Endothelial cell of umbilical vein (primary cell): ENCODE data around the gene CASP2. TPM values are rescaled to one million over a fixed set of nuclear protein-coding genes. Genes with fewer than 3 reads are reported as not detected.
A peak's percentile ranks its signal among the peaks of the same experiment; 100 is the strongest.

Experiments used
- BruUV-seq: library from RNA; stranded (reverse); fragments of 400-500 nt; replicated peaks from 2 replicates; lab custom pipeline; 2021; lab: Mats Ljungman, UMichigan
- CTCF ChIA-PET: fragments of 300-600, 350-600 bp; sonication (Branson Sonifier 250); formaldehyde crosslinking; loops from one replicate; lab custom pipeline; 2021; ENCODE audit warnings: antibody characterized with exemption, inconsistent platforms; lab: Charles Lee
- POLR2A ChIA-PET: fragments of 300-600, 350-600 bp; sonication (Branson Sonifier 250); formaldehyde crosslinking; loops from one replicate; lab custom pipeline; 2021; ENCODE audit warnings: antibody characterized with exemption, inconsistent platforms; lab: Charles Lee
- DNase-seq: peaks from one replicate; pipeline ENCODE4 v3.0.0-alpha.2; 2011; ENCODE audit warnings: low read depth, low spot score
- FAIRE-seq: peaks from 2 replicates; lab custom pipeline; 2011; peaks lifted over from hg19 to GRCh38; lab: Jason Lieb, UNC
- H2AFZ ChIP-seq: 2 replicates; pipeline ENCODE4 v1.6.0; 2012; ENCODE audit warnings: low read depth, low read length, control low read depth, inconsistent platforms
- H3K27ac ChIP-seq: 2 replicates; pipeline ENCODE4 v1.5.1; 2011; ENCODE audit warnings: low read depth, mild to moderate bottlenecking, control low read depth, low read length, moderate library complexity; ENCODE audit not compliant: insufficient read depth
- H3K27me3 ChIP-seq, 2 experiments: 2 replicates each; pipeline versions ENCODE4 v1.6.0 to v1.6.1; 2011; ENCODE audit warnings: low read length in 2 of 2, mixed read lengths in 1 of 2; ENCODE audit not compliant: control insufficient read depth in 2 of 2, insufficient read depth in 2 of 2
- H3K36me3 ChIP-seq, 2 experiments: 2 replicates in 1 of 2; 3 replicates in 1 of 2; pipeline ENCODE4 v1.5.1; 2011; ENCODE audit warnings: low read length in 2 of 2, mild to moderate bottlenecking in 1 of 2, moderate library complexity in 1 of 2; ENCODE audit not compliant: control insufficient read depth in 2 of 2, insufficient read depth in 2 of 2; ENCODE audit errors: extremely low read depth in 1 of 2
- H3K4me1 ChIP-seq: 3 replicates; pipeline ENCODE4 v1.5.1; 2011; ENCODE audit warnings: mild to moderate bottlenecking, low read length; ENCODE audit not compliant: control insufficient read depth, insufficient read depth; ENCODE audit errors: extremely low read depth
- H3K4me2 ChIP-seq: 2 replicates; pipeline ENCODE4 v1.6.1; 2011; ENCODE audit warnings: low read length, control low read depth, mixed read lengths; ENCODE audit not compliant: insufficient read depth
- H3K4me3 ChIP-seq, 3 experiments: fragments of 200-600 bp in 1 of 3; sonication (generic), shearing (Covaris generic) in 1 of 3; replicated peaks in 1 of 3; 2 replicates each; pipeline ENCODE4 v1.5.1; 2011 to 2016; ENCODE audit warnings: control low read depth in 3 of 3, low read length in 3 of 3, mild to moderate bottlenecking in 2 of 3, inconsistent platforms in 1 of 3, low read depth in 1 of 3, moderate library complexity in 1 of 3; ENCODE audit not compliant: insufficient read depth in 1 of 3
- H3K79me2 ChIP-seq: 2 replicates; pipeline ENCODE4 v1.6.0; 2012; ENCODE audit warnings: low read length, inconsistent platforms; ENCODE audit not compliant: control insufficient read depth, insufficient read depth
- H3K9ac ChIP-seq: replicated peaks from 2 replicates; pipeline ENCODE3; 2011; ENCODE audit warnings: low read length, control low read depth; ENCODE audit not compliant: insufficient read depth; ENCODE audit errors: extremely low read depth
- H3K9me1 ChIP-seq: replicated peaks from 3 replicates; pipeline ENCODE4 v1.6.0; 2011; ENCODE audit warnings: mild to moderate bottlenecking, low read length; ENCODE audit not compliant: control insufficient read depth, insufficient read depth; ENCODE audit errors: extremely low read depth
- H3K9me3 ChIP-seq: replicated peaks from 2 replicates; pipeline ENCODE4 v1.5.1; 2012; ENCODE audit warnings: low read length, inconsistent platforms; ENCODE audit not compliant: control insufficient read depth, insufficient read depth
- H4K20me1 ChIP-seq: replicated peaks from 2 replicates; pipeline ENCODE3; 2011; ENCODE audit warnings: mild to moderate bottlenecking, low read length; ENCODE audit not compliant: control insufficient read depth, insufficient read depth; ENCODE audit errors: extremely low read depth
- EZH2 ChIP-seq: IDR thresholded peaks from 2 replicates; pipeline ENCODE4 v1.6.1; 2012; ENCODE audit warnings: borderline replicate concordance, low read depth, mild to moderate bottlenecking, moderate library complexity, low read length, inconsistent platforms; ENCODE audit not compliant: severe bottlenecking
- FOS ChIP-seq: IDR thresholded peaks from 2 replicates; pipeline ENCODE4 v1.6.1; 2011; ENCODE audit warnings: mild to moderate bottlenecking, low read length, moderate library complexity, borderline replicate concordance; ENCODE audit not compliant: insufficient read depth
- GATA2 ChIP-seq: IDR thresholded peaks from 2 replicates; pipeline ENCODE4 v1.7.0; 2011; ENCODE audit warnings: low read depth, mild to moderate bottlenecking, moderate library complexity, mixed read lengths, low read length; ENCODE audit not compliant: insufficient read length, insufficient read depth
- JUN ChIP-seq: IDR thresholded peaks from 2 replicates; pipeline ENCODE4 v1.6.1; 2011; ENCODE audit warnings: borderline replicate concordance, low read depth; ENCODE audit not compliant: insufficient read length, insufficient read depth
- MYC ChIP-seq: IDR thresholded peaks from one replicate; pipeline ENCODE4 v1.6.1; 2011; ENCODE audit warnings: mild to moderate bottlenecking, low read depth, low read length
- POLR2A ChIP-seq: IDR thresholded peaks from 2 replicates; pipeline ENCODE4 v1.6.1; 2012; ENCODE audit warnings: low read depth, mild to moderate bottlenecking, control low read depth, low read length
- POLR2AphosphoS5 ChIP-seq: IDR thresholded peaks from 2 replicates; pipeline ENCODE4 v1.6.1; 2012; ENCODE audit warnings: low read depth, mild to moderate bottlenecking, control low read depth, low read length, moderate library complexity; ENCODE audit not compliant: insufficient read depth
- dilution Hi-C: fragments of 300-500 bp; cut with MboI; formaldehyde crosslinking; loops from one replicate; pipeline ENCODE4 v1.15.0; 2019; ENCODE audit warnings: low sequenced_read_pairs; ENCODE audit not compliant: extremely low pct_ligation_motif_present
- intact Hi-C: fragments of 100-400 bp; cut with micrococcal nuclease; formaldehyde crosslinking; loops from one replicate; pipeline ENCODE4 v1.10.0; 2022
- polyA plus RNA-seq, 4 experiments: library from polyadenylated mRNA; depleted of rRNA in 3 of 4; stranded (reverse) in 3 of 4; unstranded in 1 of 4; fragments of >200 nt; gene quantifications; 2 replicates each; pipeline versions ENCODE4 v1.2.1 to v1.2.3, GENCODE V29; 2011 to 2012; ENCODE audit warnings: missing spikeins in 1 of 4
- total RNA-seq: library from RNA; stranded (reverse); gene quantifications from 2 replicates; pipeline ENCODE4 v1.2.3, GENCODE V29; 2021
- TF ChIP-seq, protein P1 (sequence below): IDR thresholded peaks from 2 replicates; pipeline ENCODE4 v1.6.1; 2011; ENCODE audit not compliant: insufficient read depth, insufficient read length
- TF ChIP-seq, protein P2 (sequence below), 2 donors: IDR thresholded peaks; 1 replicate in 1 of 2; 2 replicates in 1 of 2; pipeline ENCODE4 v1.5.1; 2011; ENCODE audit warnings: low read length in 2 of 2, mild to moderate bottlenecking in 2 of 2, moderate library complexity in 2 of 2, control low read depth in 1 of 2, inconsistent platforms in 1 of 2, low read depth in 1 of 2; ENCODE audit not compliant: insufficient read depth in 1 of 2; ENCODE audit errors: extremely low read depth in 1 of 2

CASP2 gene
- total and polyA plus RNA-seq, 2 donors (not counting 3 experiments of a cell fraction or from before 2014, with no cell fraction given): 36.3 to 57.9 TPM

DNA sequence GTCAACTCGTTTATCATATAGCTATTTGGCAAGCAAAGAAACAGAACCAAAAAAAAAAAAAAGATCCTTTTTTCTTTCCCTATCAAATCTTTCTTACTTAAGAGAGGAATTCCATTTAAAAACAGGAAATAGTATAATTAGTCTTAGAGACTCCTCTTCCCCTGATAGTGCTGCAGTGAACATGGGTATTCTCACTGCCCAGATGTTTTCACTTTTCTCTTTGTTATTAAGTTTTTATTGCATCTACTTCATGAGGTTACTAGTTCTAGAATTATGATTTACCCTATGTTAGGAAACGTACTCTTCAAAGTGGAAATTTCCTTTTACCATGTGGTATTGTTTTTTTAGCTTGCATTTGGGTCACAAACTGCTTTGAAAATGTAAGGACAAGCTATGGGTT is 8.5 kb downstream of the CASP2 start:
- H4K20me1 ChIP-seq: peaks cover 3% of the 10 kb centered on the region
- H2AFZ ChIP-seq: no peak overlapping the region
- peak overlapping the region; percentile 74 for H3K27ac ChIP-seq
- H3K27me3 ChIP-seq: no peaks in the 10 kb centered on the region
- peak overlapping the region; percentile 59 for H3K4me2 ChIP-seq
- no peak overlapping the region for H3K4me3 ChIP-seq
- ChIA-PET POLR2A (interaction anchor here (1.1 to 1.6 kb wide), 3 partner anchors 9 to 84 kb away, joined by 5 to 7 read pairs (median 6); partner anchors contain the start of gene CASP2), CTCF (interaction anchor here (0.7 to 4.7 kb wide), 12 partner anchors 8 to 120 kb away, joined by 3 to 40 read pairs (median 8); partner anchors contain the start of genes CASP2 and GSTK1)
- no peaks in the 10 kb centered on the region for H3K9me1 ChIP-seq
- DNase-seq: peak; percentile 41
- dilution Hi-C loops (no loop called here), intact Hi-C loops (loop anchor here (1.0 to 5.0 kb wide), 3 partner anchors 8 to 289 kb away; partner anchors contain the start of genes CASP2 and GSTK1)
- peaks cover 37 to 55% of the 10 kb centered on the region in 2 experiments for H3K36me3 ChIP-seq
- TF ChIP-seq JUN (no peak), EZH2 (no peak), MYC (no peak), POLR2AphosphoS5 (no peak), GATA2 (no peak), POLR2A (no peak), FOS (no peak)
- TF ChIP-seq, protein P1, sequence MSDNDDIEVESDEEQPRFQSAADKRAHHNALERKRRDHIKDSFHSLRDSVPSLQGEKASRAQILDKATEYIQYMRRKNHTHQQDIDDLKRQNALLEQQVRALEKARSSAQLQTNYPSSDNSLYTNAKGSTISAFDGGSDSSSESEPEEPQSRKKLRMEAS: no peak
- TF ChIP-seq, protein P2, sequence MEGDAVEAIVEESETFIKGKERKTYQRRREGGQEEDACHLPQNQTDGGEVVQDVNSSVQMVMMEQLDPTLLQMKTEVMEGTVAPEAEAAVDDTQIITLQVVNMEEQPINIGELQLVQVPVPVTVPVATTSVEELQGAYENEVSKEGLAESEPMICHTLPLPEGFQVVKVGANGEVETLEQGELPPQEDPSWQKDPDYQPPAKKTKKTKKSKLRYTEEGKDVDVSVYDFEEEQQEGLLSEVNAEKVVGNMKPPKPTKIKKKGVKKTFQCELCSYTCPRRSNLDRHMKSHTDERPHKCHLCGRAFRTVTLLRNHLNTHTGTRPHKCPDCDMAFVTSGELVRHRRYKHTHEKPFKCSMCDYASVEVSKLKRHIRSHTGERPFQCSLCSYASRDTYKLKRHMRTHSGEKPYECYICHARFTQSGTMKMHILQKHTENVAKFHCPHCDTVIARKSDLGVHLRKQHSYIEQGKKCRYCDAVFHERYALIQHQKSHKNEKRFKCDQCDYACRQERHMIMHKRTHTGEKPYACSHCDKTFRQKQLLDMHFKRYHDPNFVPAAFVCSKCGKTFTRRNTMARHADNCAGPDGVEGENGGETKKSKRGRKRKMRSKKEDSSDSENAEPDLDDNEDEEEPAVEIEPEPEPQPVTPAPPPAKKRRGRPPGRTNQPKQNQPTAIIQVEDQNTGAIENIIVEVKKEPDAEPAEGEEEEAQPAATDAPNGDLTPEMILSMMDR (IDR thresholded peaks at IDR 0.05; ENCODE audit: extremely low read depth in 1 of 2, insufficient read depth in 1 of 2, low read depth in 1 of 2, low read length in 2 of 2): no peak
- peaks cover 38% of the 10 kb centered on the region for H3K4me1 ChIP-seq
- no TSS peak for BruUV-seq
- H3K9me3 ChIP-seq: no peaks in the 10 kb centered on the region
- FAIRE-seq: peak; percentile 71
- peak overlapping the region; percentile 61 for H3K9ac ChIP-seq
- peaks cover 19% of the 10 kb centered on the region for H3K79me2 ChIP-seq
